Activated naive CD4-positive, alpha-beta T cell treated with anti-CD3 and anti-CD28 coated beads, Interleukin-2, amount 50 U/mL, for 72 hours (primary cell): ENCODE measurements around the gene INPP4B. TPM values are rescaled to one million over a fixed set of nuclear protein-coding genes. Genes with fewer than 3 reads are reported as not detected.
"Not testable (repeated sequence)": the region's sequence is repeated elsewhere in the genome, so short reads cannot be mapped to it uniquely, and the experiment has no call there.

Experiments used
- ATAC-seq, 2 donors: fragments of 150-1000 bp; cut with Tn5 transposase; 2 replicates each; pipeline ENCODE4 v1.10.0; 2021; ENCODE audit warnings: mild to moderate bottlenecking in 2 of 2, moderate library complexity in 2 of 2
- DNase-seq, 2 donors: peaks; one replicate each; pipeline ENCODE4 v3.0.0; 2021 to 2022; ENCODE audit warnings: low spot score in 2 of 2
- H3K27ac Mint-ChIP-seq, 2 donors: one replicate each; pipeline ENCODE4 v1.8.0; 2022; ENCODE audit warnings: mild to moderate bottlenecking in 2 of 2, mixed read lengths in 2 of 2
- H3K36me3 Mint-ChIP-seq, 2 donors: one replicate each; pipeline ENCODE4 v1.8.0; 2022; ENCODE audit warnings: mixed read lengths in 2 of 2
- H3K9me3 Mint-ChIP-seq, 2 donors: one replicate each; pipeline ENCODE4 v1.8.0; 2022; ENCODE audit warnings: mixed read lengths in 2 of 2
- total RNA-seq, 2 donors: library from RNA; stranded (reverse); gene quantifications; one replicate each; pipeline ENCODE4 v1.2.3, GENCODE V29; 2022

Gene INPP4B
- total RNA-seq, 2 donors from 2014 or later = 63.9 to 81.3 TPM

- H3K36me3 Mint-ChIP-seq = peaks cover 0 to 4% of the 10 kb centered on the region in 2 donors
- DNase-seq (no peak), ATAC-seq (no peak)
- H3K27ac Mint-ChIP-seq = no peak overlapping the region
- H3K9me3 Mint-ChIP-seq = no peaks in the 10 kb centered on the region
Observed at GRCh38 chr4:142532054-142532453, 314.0 kb downstream of the INPP4B start.

GRCh38 chr4:142530728-142531127 is 315.4 kb downstream of the INPP4B start:
- ATAC-seq = peak in 1 of 2 donors; percentile 70
- H3K36me3 Mint-ChIP-seq = peaks cover 0 to 4% of the 10 kb centered on the region in 2 donors
- peak overlapping the region in 1 of 2 donors; percentile 17 for H3K27ac Mint-ChIP-seq
- DNase-seq = no peak
- no peaks in the 10 kb centered on the region for H3K9me3 Mint-ChIP-seq

- no peak for DNase-seq
- Mint-ChIP-seq H3K27ac (no peak overlapping the region), H3K9me3 (no peaks in the 10 kb centered on the region), H3K36me3 (peaks cover 0 to 4% of the 10 kb centered on the region in 2 donors)
- ATAC-seq = peak in 1 of 2 donors; percentile 28
Observed at GRCh38 chr4:142528433-142528832, 317.7 kb downstream of the INPP4B start.

- Mint-ChIP-seq H3K27ac (no peak overlapping the region), H3K36me3 (peaks cover 0 to under 1% of the 10 kb centered on the region in 2 donors), H3K9me3 (no peaks in the 10 kb centered on the region)
- ATAC-seq (no peak), DNase-seq (no peak)
Observed at GRCh38 chr4:142523111-142523510, 323.0 kb downstream of the INPP4B start.

- ATAC-seq (no peak), DNase-seq (no peak)
- Mint-ChIP-seq H3K36me3 (peaks cover 0 to 6% of the 10 kb centered on the region in 2 donors), H3K9me3 (peaks cover 4 to 6% of the 10 kb centered on the region in 2 donors), H3K27ac (no peak overlapping the region)
Observed at GRCh38 chr4:142519342-142519741, 326.8 kb downstream of the INPP4B start.

GRCh38 chr4:142516686-142517526 is 329.2 kb downstream of the INPP4B start:
- H3K9me3 Mint-ChIP-seq = peaks cover 4 to 6% of the 10 kb centered on the region in 2 donors
- H3K36me3 Mint-ChIP-seq = peaks cover 0 to 6% of the 10 kb centered on the region in 2 donors
- no peak for ATAC-seq
- no peak overlapping the region for H3K27ac Mint-ChIP-seq
- DNase-seq = no peak

- H3K27ac Mint-ChIP-seq = no peak overlapping the region
- peaks cover 0 to 6% of the 10 kb centered on the region in 2 donors for H3K36me3 Mint-ChIP-seq
- ATAC-seq (no peak), DNase-seq (no peak)
- peaks cover 0 to 6% of the 10 kb centered on the region in 2 donors for H3K9me3 Mint-ChIP-seq
Observed at GRCh38 chr4:142512161-142512560, 333.9 kb downstream of the INPP4B start.

GRCh38 chr4:142509881-142510280 is 336.2 kb downstream of the INPP4B start:
- no peak overlapping the region for H3K27ac Mint-ChIP-seq
- no peaks in the 10 kb centered on the region for H3K36me3 Mint-ChIP-seq
- ATAC-seq (no peak), DNase-seq (no peak)
- H3K9me3 Mint-ChIP-seq = peaks cover 0 to 9% of the 10 kb centered on the region in 2 donors

- H3K36me3 Mint-ChIP-seq, DNase-seq, ATAC-seq, H3K9me3 Mint-ChIP-seq, H3K27ac Mint-ChIP-seq: not testable (repeated sequence)
Observed at GRCh38 chr4:142509381-142509780, 336.7 kb downstream of the INPP4B start.

- Mint-ChIP-seq H3K36me3 (no peaks in the 10 kb centered on the region), H3K27ac (no peak overlapping the region), H3K9me3 (no peaks in the 10 kb centered on the region)
- no peak for DNase-seq
- ATAC-seq = no peak
Observed at GRCh38 chr4:142500966-142501365, 345.1 kb downstream of the INPP4B start.

- no peak for DNase-seq
- H3K27ac Mint-ChIP-seq = no peak overlapping the region
- no peak for ATAC-seq
- peaks cover 0 to 15% of the 10 kb centered on the region in 2 donors for H3K9me3 Mint-ChIP-seq
- peaks cover 0 to 20% of the 10 kb centered on the region in 2 donors for H3K36me3 Mint-ChIP-seq
Observed at GRCh38 chr4:142497606-142498005, 348.5 kb downstream of the INPP4B start.

- Mint-ChIP-seq H3K36me3 (peaks cover 0 to 28% of the 10 kb centered on the region in 2 donors), H3K27ac (no peak overlapping the region), H3K9me3 (peaks cover 3 to 32% of the 10 kb centered on the region in 2 donors)
- DNase-seq (no peak), ATAC-seq (no peak)
Observed at GRCh38 chr4:142493255-142494110, 352.6 kb downstream of the INPP4B start.

- H3K36me3 Mint-ChIP-seq = peaks cover 0 to 5% of the 10 kb centered on the region in 2 donors
- peaks cover 4 to 10% of the 10 kb centered on the region in 2 donors for H3K9me3 Mint-ChIP-seq
- H3K27ac Mint-ChIP-seq = no peak overlapping the region
- ATAC-seq = no peak
- no peak for DNase-seq
Observed at GRCh38 chr4:142485452-142485851, 360.6 kb downstream of the INPP4B start.

GRCh38 chr4:142480244-142480643 is 365.9 kb downstream of the INPP4B start:
- ATAC-seq (peak in 1 of 2 donors; percentile 24), DNase-seq (no peak)
- Mint-ChIP-seq H3K9me3 (peaks cover 0 to 13% of the 10 kb centered on the region in 2 donors), H3K36me3 (peaks cover 0 to 13% of the 10 kb centered on the region in 2 donors), H3K27ac (no peak overlapping the region)

GRCh38 chr4:142475663-142476062 is 370.4 kb downstream of the INPP4B start:
- no peak for ATAC-seq
- H3K27ac Mint-ChIP-seq = no peak overlapping the region
- H3K36me3 Mint-ChIP-seq = peaks cover 0 to 18% of the 10 kb centered on the region in 2 donors
- peaks cover 0 to 13% of the 10 kb centered on the region in 2 donors for H3K9me3 Mint-ChIP-seq
- DNase-seq = no peak

GRCh38 chr4:142474398-142475087 is 371.6 kb downstream of the INPP4B start:
- DNase-seq (no peak), ATAC-seq (no peak)
- Mint-ChIP-seq H3K27ac (peak overlapping the region in 1 of 2 donors; percentile 55), H3K36me3 (peaks cover 0 to 18% of the 10 kb centered on the region in 2 donors), H3K9me3 (peaks cover 0 to 13% of the 10 kb centered on the region in 2 donors)
